D721Med (cell line): ENCODE data around the gene KIF3C.
A peak's percentile ranks its signal among the peaks of the same experiment; 100 is the strongest.
"Not testable (repeated sequence)": the region's sequence is repeated elsewhere in the genome, so short reads cannot be mapped to it uniquely, and the experiment has no call there.

ENCODE experiments used
- DNase-seq: peaks from one replicate; pipeline ENCODE4 v3.0.0; 2011; ENCODE audit warnings: low spot score; ENCODE audit not compliant: insufficient read length
- FAIRE-seq: peaks from 2 replicates; lab custom pipeline; 2011; peaks lifted over from hg19 to GRCh38; lab: Jason Lieb, UNC
- TF ChIP-seq, protein P1 (sequence below): IDR thresholded peaks from 2 replicates; pipeline ENCODE4 v1.5.1; 2012; ENCODE audit warnings: mild to moderate bottlenecking, control low read depth; ENCODE audit not compliant: insufficient read depth; ENCODE audit errors: missing control alignments

KIF3C gene

DNA sequence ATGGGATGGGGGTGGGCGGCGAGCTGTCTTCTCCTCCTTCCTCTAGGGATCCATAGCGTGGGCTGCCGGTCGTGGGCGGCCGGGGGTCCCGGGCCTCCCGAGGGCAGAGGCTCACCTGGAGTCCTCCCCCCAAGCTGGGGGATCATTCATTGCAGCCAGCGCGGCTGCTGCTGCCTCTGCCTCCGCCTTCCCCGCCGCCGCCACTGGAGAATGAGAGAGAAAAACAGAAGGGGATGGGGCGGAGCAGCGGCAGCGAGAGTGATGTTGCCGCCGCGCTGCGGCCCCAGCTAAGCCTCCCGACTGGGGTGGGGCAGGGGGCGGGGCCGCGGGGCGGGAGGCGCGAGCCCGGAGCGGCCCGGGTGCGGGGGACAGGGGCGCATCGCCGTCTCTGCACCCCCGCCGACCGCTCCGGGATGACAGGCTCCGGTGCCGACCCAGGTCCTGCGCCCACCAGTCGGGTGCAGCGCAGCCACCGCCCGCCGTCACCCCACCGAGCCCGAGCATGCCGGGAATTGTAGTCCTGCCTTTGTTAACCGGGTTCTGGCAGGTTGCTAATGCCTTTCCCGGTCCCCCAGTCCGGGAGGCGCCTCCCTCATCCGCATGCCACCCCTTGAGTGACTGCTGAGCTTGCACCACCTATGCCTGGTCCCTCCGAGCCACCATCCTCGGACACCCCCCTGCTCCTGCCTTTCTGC, at the start of gene KIF3C:
KIF3C (minus strand) TSS at position 225 of the 695 bp plus-strand sequence. CDS start 580 bp downstream, outside the sequence.
- TF ChIP-seq, protein P1, sequence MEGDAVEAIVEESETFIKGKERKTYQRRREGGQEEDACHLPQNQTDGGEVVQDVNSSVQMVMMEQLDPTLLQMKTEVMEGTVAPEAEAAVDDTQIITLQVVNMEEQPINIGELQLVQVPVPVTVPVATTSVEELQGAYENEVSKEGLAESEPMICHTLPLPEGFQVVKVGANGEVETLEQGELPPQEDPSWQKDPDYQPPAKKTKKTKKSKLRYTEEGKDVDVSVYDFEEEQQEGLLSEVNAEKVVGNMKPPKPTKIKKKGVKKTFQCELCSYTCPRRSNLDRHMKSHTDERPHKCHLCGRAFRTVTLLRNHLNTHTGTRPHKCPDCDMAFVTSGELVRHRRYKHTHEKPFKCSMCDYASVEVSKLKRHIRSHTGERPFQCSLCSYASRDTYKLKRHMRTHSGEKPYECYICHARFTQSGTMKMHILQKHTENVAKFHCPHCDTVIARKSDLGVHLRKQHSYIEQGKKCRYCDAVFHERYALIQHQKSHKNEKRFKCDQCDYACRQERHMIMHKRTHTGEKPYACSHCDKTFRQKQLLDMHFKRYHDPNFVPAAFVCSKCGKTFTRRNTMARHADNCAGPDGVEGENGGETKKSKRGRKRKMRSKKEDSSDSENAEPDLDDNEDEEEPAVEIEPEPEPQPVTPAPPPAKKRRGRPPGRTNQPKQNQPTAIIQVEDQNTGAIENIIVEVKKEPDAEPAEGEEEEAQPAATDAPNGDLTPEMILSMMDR: no peak
- peak; percentile 74 for DNase-seq
- FAIRE-seq: no peak

DNA sequence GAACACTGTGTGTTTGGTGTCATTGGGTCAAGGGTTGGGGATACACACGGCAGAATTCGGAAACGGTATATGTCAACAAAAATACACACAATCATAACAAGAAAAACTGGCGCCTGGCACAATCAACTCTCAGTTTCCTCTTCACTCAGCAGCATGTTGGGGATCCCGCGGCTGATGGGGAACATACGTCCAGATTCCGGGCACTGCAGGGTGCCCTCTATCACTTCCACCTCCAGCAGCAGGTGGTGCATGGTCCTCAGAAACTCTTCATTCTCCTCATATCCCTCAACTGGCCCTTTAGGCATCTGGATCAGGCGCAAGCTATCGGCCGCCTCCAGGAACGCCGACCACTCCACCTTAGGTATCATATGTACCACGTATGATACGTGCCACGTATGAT, 45.8 kb upstream of the KIF3C start:
- DNase-seq, FAIRE-seq: not testable (repeated sequence)

DNA sequence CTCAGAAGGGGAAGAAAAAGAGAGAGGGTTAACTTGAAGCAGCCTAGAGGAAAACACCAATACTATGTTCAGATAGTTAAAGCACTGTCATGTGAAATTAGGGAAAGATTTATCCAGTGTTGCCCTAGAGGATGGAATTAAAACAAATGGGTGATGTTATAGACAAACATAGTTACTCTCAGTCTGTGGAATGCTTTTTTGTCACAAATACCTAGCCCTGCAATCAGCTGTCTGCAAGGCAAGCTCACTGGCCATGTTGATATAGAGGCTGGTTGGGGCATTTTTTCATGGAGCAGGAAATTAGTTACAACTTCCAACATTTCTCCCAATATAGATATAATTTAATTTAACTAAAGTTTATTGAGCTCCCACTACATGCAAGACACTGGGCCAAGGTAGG, 43.2 kb upstream of the KIF3C start:
- FAIRE-seq: no peak
- TF ChIP-seq, protein P1: no peak
- no peak for DNase-seq

DNA sequence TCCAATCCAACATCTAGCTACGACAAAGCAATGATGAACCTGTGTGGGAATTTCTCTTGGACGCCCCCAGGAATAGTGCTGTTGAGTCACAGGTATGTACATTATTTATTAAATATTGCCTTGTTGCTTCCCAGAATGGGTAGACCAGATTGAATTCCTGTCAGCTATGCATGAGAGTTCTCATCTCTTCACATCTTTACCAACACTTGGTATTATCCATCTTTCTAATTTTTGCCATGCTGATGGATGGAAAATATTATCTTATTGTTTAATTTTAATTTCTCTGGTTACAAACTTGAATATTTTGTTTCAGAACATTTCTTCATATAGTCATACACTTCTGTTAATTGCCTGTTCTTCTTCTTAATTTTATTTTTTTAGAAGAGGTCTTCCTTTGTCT, 42.0 kb upstream of the KIF3C start:
- TF ChIP-seq, protein P1: no peak
- FAIRE-seq: no peak
- no peak for DNase-seq

DNA sequence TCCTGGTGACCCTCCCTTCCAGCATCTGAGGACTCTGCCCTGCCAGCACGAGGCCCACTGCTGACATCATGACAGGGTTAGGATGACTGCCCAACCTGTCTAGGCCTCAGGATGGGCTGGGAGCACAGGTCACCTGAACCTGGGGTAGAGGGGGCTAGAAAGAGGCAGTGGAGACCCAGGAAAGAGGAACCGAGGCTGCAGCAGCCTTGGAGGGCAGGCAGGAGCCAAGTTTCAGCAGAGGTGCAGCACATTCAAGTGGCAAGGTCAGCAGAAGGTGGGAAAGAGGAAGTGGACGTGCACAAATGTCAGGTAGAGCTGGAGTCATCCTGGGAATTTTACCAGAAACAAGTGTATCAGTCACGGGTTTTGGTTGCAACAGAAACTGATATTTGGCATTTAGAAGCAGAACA, 37.9 kb upstream of the KIF3C start:
- FAIRE-seq: no peak
- no peak for DNase-seq
- TF ChIP-seq, protein P1: no peak

DNA sequence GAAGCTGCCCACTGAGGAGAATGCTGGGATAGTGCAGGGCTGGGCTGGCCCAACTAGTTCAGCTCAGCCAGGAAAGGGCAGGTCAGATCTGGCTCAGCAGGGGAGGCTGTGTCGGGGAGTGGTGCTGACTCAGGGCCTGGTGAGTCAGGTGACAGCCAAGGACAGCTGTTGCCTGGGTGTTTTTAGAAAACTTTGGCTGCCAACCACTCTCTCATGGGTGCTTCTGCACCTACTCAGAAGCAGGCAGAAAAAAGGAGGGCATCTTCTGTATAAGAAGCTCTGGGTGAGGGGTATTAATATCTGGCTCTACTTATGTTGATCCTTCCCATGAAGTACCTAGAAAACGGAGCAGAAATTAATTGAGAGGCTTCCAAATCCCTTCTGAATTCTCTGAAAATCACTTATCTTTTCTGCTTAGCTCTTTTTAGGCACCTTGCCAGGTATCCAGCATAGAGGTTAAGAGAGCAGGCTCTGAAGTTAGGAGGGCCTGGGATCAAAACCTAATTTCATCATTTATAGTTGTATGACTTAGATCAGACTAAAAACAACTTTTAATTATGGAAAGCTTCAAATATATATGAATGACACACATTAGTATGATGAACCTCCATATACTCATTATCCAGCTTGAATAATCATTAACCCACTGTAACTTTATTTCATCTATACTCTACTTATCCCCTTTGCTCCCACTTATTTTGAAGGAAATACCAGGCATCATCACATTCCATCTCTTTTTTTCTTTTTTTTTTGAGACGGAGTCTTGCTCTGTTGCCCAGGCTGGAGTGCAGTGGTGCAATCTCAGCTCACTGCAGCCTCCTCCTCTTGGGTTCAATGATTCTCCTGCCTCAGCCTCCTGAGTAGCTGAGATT, 36.1 kb upstream of the KIF3C start:
- no peak for FAIRE-seq
- TF ChIP-seq, protein P1: no peak
- DNase-seq: no peak

DNA sequence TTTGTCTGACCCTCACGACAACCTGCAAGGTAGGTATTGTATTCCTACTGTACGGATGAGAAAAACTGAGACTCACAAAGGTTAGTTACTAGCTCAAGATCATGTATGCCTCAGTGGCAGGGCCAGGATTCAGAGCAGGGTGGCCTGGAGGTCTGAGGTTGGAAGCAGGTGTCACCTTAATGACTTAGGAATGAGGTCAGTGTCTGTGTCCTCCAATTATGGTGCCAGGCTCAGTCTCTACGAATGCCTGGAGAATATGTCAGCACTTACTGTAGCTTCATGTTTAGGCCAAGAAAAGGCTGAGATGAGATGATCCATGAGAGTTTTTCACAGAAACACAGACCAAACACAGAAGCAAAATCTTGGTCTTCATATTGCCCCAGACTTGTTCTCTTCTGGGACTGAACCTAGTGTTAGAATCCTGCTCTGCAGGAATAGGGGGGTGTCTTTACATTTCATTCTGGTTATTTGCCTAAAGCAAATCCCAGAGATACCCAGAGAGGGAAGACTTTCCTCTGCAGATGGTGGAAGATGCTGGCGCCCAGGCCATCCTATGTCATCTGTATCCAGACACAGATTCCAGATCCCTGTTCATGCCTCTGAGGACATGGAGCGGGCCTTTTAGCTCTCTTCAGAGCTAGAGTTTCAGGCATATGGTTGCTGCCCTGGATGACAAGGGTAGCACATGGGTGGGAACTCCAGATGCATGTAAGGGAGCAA, 35.3 kb upstream of the KIF3C start:
- TF ChIP-seq, protein P1: no peak
- FAIRE-seq: no peak
- DNase-seq: no peak

DNA sequence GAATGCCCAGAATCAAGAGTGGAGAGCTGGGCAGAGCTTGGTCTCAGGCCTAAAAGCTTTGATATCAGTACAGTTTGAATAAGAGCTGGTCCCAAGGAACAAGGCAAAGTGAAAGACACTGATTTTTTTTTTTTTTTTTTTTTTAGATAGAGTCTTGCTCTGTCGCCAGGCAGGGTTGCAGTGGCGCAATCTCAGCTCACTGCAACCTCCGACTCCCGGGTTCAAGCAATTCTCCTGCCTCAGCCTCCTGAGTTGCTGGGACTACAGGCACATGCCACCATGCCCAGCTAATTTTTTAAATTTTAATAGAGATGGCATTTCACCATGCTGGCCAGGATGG, 34.4 kb upstream of the KIF3C start:
- not testable (repeated sequence) for FAIRE-seq, DNase-seq
